HG02759 (cell line): Measurements from ENCODE around the gene ERC1.
"Not testable (repeated sequence)": the region's sequence is repeated elsewhere in the genome, so short reads cannot be mapped to it uniquely, and the experiment has no call there.

Source experiments
- ATAC-seq: cut with Tn5 transposase; IDR thresholded peaks from one replicate; pipeline ENCODE4 v1.9.1; 2021; ENCODE audit warnings: mild to moderate bottlenecking, moderate library complexity; ENCODE audit not compliant: unreplicated experiment

Gene ERC1

DNA sequence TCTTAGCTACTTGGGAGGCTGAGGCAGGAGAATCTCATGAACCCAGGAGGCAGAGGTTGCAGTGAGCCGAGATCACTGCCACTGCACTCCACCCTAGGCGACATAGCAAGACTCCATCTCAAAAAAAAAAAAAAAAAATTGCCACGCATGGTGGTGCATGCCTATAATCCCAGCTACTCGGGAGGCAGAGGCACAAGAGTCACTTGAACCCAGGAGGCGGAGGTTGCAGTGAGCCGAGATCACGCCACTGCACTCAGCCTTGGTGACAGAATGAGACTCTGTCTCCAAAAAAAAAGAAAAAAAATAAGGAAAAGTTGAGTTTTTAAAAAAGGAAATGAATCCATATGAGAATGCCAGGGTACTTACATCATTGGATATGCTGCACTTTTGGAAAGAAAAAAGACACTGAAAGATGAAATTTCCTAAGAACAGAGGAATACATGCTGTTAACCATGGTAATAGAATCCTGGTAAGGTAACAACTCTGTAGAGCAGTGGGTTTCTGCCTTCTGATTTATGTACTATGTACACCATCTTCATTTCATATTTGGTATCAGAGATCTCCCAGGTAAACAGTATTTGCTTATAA lies 222.7 kb downstream of the ERC1 start:
- ATAC-seq, result no peak

DNA sequence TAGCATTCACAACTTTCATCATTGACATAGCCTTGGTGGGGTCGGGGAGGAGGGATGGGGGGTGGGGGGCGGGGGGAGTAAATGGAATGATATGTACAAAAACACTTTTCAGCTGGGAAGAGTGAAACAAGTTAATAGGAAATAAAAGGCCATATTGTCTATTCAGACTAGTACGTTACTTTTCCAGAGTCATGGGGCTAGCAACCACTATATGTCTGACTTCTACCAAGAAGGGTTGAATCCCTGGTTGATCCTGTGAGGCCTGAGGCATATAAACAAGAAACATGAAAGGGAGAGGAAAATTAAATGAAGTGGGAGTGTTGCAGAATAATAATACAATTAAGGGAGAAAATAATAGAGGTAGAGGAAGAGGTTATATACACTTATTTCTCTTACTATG lies 225.5 kb downstream of the ERC1 start:
- ATAC-seq, result no peak

DNA sequence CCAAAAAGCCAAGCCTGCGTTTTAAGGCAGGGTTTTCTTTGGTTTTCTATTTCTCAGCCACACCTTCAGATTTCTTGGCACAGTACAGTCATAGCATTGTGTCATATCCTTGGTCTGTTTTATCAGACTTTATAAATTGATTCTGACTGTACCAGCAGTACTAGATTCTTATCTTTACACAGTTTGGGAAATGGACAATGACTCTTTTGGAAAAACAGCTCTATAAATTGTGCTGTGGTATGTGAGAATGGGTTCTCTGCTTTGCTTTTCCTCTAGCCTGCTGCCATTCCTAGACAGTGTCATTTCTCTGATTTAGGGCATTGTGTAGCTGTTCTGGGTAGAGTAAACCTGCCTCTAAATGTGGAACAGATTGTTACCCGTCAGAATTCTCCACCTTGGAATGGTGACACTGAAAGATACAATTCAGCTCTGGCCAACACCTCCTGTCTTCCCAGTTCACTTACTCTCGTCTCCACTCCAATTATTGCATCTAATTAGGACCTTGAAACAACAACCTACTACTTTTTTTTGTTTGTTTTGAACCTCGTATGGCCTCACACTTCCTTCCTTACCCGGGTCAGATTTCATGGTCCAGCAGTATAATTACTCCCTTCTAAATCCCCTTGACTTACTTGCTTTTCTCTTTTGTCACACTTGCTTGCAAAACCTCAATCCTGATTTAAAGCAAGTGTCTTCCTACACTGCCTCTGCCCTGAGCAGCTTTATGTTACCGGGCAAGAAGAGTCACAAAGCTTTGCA lies 226.3 kb downstream of the ERC1 start:
- ATAC-seq, result no peak

DNA sequence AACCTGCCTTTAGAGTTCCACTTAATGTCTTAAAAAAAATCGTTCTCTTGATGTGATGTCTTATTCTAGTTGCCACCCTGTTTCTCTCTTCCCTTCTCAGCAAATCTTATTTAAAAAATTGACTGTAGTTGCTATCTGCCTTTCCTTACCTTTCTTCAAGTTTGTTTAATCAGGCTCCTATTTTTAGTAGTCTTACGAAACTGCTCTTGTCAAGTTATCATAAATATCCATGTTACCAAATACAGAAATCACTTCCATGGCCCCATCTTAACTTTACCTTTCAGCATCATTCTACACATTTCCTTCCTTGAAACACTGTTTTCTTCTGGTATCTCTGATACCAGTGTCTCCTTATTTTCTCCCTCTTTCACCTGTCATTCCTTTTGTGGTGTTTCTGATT lies 227.3 kb downstream of the ERC1 start:
- ATAC-seq, result no peak

DNA sequence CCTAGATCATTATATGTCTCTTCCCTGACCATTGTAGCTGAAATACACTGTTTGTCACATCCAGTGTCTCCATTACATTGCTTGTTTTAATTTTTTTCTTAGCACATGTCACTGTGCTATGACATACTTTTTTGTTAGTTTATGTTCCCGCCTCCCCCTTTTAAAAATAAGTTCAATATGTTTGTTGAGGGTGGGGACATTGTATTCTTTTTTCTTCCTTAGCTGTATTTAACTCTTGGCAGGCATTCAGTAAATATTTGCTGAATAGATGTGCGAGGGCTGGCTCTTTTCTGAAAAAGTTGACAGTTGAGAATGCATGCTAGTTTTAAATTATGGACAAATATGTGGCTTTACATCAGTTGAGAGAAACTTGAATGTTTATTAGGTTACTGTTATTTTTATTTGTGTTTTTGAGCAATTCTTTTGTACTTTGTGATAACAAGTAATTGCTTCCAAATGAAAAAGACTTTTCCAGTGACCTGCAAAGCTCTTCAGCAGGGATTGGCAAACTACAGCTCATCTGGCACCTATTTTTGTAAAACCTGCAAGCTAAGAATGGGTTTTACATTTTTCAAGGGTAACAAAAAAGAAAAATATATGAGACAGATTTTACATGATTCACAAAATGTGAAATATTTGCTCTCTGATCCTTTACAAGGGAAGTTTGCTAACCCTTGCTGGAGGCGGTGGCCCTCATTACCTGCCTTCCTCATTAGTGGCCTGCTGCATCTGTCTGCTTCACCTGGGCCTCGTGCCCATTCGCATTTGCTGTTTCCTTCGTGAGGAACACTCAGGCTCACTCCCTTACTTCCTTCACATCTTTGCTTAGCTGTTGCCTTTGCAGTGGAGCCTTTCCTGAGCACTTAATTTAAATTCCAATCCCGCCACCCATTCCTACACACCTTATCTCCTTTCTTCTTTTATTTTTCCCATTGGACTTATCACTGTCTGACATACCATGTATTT lies 229.4 kb downstream of the ERC1 start:
- no peak for ATAC-seq

DNA sequence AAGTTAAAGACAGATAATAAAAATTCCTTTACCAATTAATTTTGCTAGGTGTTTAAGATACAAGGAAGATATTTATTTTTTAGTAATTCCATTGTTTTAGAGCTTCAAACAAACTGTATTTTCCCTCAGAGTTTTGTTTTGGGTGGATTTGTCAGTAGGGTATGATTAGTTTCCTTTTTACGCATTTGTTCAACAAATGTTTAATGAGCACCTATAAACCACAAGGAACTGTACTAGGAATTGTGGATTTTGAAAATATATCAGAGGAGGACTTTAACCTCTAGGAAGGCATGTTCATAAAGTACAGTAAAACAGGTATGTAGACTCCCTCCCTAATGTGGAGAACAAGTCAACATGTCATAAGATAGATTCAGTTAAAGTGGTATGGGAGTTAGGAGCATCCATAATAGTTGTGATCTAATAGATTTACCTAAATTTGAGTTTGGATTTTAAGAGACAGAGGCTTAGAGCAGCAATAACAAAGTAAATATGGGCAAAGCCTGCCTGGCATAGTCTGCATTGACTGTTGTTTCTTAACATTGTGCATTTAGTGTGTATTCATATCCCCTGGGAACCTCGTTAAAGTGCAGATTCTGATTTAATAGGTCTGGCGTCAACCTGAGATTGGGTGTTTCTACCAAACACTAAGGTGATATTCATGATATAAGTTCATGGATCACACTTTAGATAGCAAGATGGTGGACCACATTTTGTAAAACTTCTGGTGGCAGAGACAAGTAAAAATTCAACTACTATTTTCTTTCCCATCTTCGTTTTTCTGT lies 232.0 kb downstream of the ERC1 start:
- no peak for ATAC-seq

GRCh38 chr12:1226951-1227350 lies 235.9 kb downstream of the ERC1 start:
- no peak for ATAC-seq

- ATAC-seq, result no peak
These were observed 243.1 kb downstream of the ERC1 start for GRCh38 chr12:1234073-1234472.

GRCh38 chr12:1246637-1247036 lies 255.6 kb downstream of the ERC1 start:
- no peak for ATAC-seq

DNA sequence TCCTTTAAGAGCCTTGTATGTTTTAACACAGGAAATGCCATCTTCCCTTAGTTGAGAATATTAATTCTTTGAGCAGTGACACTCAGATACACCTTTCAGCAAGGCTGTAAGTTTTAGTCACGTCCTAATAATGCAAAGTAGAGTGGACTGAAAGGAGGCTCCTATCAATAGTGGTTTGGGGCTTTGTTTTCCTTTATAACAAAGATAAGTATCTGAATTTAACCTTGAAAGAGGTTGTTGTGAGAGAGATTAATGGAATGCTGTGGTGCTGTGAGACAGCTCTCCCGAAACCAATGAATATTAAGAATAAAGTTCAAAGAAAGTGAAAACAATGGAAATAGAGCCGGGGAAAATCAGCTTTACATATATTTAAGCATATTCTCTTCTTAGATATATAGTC lies 259.6 kb downstream of the ERC1 start:
- ATAC-seq, result no peak

DNA sequence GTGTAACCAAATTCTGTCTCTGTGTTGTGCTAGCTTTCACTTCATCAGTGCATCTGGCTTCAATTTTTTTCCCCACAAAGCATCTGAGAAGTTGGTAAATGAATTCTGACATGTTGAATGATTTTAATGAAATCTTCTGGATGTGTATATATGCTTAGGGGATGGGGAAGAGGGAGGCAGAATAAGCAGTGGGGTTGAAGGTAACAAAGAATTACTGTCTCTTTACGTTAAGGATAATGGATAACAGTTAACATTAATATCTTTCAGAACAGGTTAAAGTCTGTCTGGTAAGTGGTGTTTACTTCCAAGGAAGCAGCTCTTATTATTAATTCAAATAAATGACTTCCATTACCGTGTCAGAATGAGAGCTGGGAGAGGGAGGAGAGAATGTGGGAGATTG lies 261.7 kb downstream of the ERC1 start:
- ATAC-seq, result no peak

GRCh38 chr12:1255125-1255524 lies 264.1 kb downstream of the ERC1 start:
- not testable (repeated sequence) for ATAC-seq

DNA sequence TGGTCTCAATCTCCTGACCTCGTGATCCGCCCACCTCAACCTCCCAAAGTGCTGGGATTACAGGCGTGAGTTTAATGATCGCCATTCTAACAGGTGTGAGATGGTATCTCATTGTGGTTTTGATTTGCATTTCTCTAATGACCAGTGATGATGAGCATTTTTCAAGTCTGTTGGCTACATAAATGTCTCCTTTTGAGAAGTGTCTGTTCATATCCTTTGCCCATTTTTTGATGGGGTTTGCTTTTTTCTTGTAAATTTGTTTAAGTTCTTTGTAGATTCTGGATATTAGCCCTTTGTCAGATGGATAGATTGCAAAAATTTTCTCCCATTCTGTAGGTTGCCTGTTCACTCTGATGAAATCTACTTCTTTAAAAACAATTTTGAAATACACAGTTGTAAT lies 264.8 kb downstream of the ERC1 start:
- not testable (repeated sequence) for ATAC-seq

DNA sequence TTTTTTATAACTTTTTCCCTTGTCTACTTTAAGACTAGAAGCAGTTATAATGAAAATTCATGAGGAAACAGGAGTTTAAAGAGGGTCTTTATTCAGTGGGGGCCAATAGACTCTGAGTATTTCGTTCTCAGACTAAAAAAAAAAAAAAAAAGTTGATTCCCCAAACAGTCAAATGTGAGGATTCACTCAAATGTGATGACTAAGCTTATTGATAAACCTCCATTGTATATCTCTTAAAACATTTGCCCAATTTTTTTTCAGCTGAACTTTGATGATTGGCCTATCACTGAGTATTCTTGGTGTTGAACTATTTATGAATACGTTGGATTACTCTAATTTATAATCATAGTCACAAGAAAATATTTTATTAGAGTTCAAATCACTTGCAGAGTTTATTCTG lies 265.3 kb downstream of the ERC1 start:
- no peak for ATAC-seq

- ATAC-seq, result no peak
These were observed 266.0 kb downstream of the ERC1 start for GRCh38 chr12:1256991-1257390.

DNA sequence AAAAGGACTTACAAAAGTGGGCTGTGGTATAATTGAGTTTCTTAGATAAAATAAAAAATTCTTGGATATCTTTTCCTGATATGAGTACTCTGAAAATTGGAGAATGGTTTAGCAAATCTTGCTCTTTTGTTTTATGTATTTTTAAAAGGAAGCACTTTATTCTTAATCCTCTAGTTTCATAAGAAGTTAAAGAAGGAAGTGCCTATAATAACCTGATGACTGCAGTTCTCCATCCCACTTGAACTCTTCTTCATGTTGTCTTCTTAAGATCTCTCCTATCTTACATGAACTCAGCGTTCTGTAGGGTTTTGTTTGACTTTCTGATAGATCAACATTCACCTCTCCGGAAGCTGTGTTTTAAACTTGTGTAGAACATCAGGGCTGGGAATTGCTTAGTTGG lies 271.0 kb downstream of the ERC1 start:
- no peak for ATAC-seq

- ATAC-seq, result no peak
These were observed 276.2 kb downstream of the ERC1 start for GRCh38 chr12:1267243-1267642.

- ATAC-seq, result no peak
These were observed 281.1 kb downstream of the ERC1 start for GRCh38 chr12:1272142-1272541.

DNA sequence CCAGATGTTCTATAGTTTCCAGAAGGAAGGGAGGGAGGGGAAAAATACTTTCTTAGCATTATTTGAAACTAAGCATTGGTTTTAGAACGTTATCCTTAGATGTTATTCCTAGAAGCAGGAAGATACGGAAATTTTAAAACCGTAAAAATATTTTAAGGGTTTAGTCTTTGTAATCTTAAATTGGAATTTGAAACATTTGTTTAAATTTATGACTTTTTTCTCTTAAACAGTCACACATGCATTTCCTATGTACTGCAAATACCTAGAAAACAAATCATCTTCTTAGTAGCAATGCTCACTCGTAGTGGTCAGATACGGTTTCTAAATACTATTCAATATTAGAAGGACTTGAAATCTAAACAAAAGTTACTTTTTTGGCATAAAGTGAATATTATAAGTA lies 282.0 kb downstream of the ERC1 start:
- no peak for ATAC-seq

- ATAC-seq, result no peak
These were observed 286.9 kb downstream of the ERC1 start for GRCh38 chr12:1277905-1278304.

DNA sequence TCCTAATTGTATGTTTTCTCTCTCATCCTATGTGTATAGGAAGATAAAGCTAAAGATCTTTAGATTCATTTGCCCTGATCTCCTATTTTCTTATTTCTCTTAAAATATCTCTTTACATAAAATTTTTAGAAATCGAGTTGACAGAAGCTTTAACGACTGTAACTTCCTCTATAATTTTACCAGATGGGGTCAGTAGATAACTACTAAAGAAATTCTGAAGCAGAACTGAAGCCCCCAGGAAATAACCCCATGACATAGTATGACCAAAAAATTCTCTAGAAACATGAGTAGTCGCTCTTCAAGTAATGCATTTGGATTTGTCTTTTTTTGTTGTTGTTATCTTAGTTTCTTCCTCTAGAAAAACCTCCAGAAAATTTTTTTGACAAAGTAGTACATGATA lies 288.0 kb downstream of the ERC1 start:
- no peak for ATAC-seq
